Panc1 (cell line): ENCODE results near the gene UIMC1. TPM values are rescaled to one million over a fixed set of nuclear protein-coding genes. Genes with fewer than 3 reads are reported as not detected.

Source experiments
- ATAC-seq: fragments of 200-7000 bp; cut with Tn5 transposase; 2 replicates; pipeline ENCODE4 v1.9.1; 2020; ENCODE audit warnings: mild to moderate bottlenecking, moderate library complexity
- BruUV-seq: library from RNA; stranded (reverse); fragments of 400-500 nt; replicated peaks from 2 replicates; lab custom pipeline; 2021; lab: Mats Ljungman, UMichigan
- CTCF ChIA-PET: fragments of 300-600 bp; sonication (Branson Sonifier 250); formaldehyde crosslinking; loops from one replicate; lab custom pipeline; 2022; ENCODE audit warnings: antibody characterized with exemption; lab: Charles Lee
- POLR2A ChIA-PET: fragments of 300-600 bp; sonication (Branson Sonifier 250); formaldehyde crosslinking; loops from one replicate; lab custom pipeline; 2022; ENCODE audit warnings: antibody characterized with exemption; lab: Charles Lee
- DNase-seq: peaks from one replicate; pipeline ENCODE4 v3.0.0-alpha.2; 2010; ENCODE audit warnings: low read depth, low spot score
- H3K27ac ChIP-seq: 2 replicates; pipeline ENCODE4 v1.5.1; 2011; ENCODE audit warnings: mild to moderate bottlenecking, low read length, inconsistent platforms
- H3K27me3 ChIP-seq: fragments of 200-500 bp; sonication (Bioruptor generic); 2 replicates; pipeline ENCODE4 v1.6.0; 2014; ENCODE audit warnings: low read length, inconsistent platforms; ENCODE audit not compliant: control insufficient read depth, insufficient read depth
- H3K36me3 ChIP-seq: fragments of 200-500 bp; sonication (Bioruptor generic); 2 replicates; pipeline ENCODE4 v1.5.1; 2014; ENCODE audit warnings: inconsistent platforms, mild to moderate bottlenecking, low read length, moderate library complexity; ENCODE audit not compliant: control insufficient read depth, insufficient read depth
- H3K4me1 ChIP-seq: 2 replicates; pipeline ENCODE4 v1.5.1; 2011; ENCODE audit warnings: inconsistent platforms, mild to moderate bottlenecking, low read length, moderate library complexity; ENCODE audit not compliant: control insufficient read depth, insufficient read depth
- H3K4me3 ChIP-seq, 2 experiments: 2 replicates each; pipeline ENCODE4 v1.5.1; 2011 to 2012; ENCODE audit warnings: low read depth in 2 of 2, low read length in 2 of 2, mild to moderate bottlenecking in 2 of 2, inconsistent platforms in 1 of 2, moderate library complexity in 1 of 2
- H3K9me3 ChIP-seq: fragments of 200-500 bp; sonication (Bioruptor generic); 2 replicates; pipeline ENCODE4 v1.5.1; 2014; ENCODE audit warnings: low read depth, mild to moderate bottlenecking, inconsistent platforms, low read length, moderate library complexity; ENCODE audit not compliant: control insufficient read depth, insufficient read depth
- POLR2AphosphoS5 ChIP-seq: IDR thresholded peaks from 2 replicates; pipeline ENCODE4 v1.6.1; 2012; ENCODE audit warnings: mild to moderate bottlenecking, low read depth, low read length, moderate library complexity
- SIN3A ChIP-seq: IDR thresholded peaks from 2 replicates; pipeline ENCODE4 v1.6.1; 2012; ENCODE audit warnings: low read depth, mild to moderate bottlenecking, low read length, moderate library complexity, borderline replicate concordance; ENCODE audit not compliant: insufficient read depth
- TCF7L2 ChIP-seq: IDR thresholded peaks from 2 replicates; pipeline ENCODE4 v1.6.1; 2011; ENCODE audit warnings: mild to moderate bottlenecking, low read depth, low read length, inconsistent platforms
- in situ Hi-C: cut with HindIII; loops from 2 replicates; pipeline ENCODE4 v1.10.0; 2016; ENCODE audit warnings: low sequenced_read_pairs, low pct_unique_long_range_greater_than_20kb
- intact Hi-C: fragments of 100-400 bp; cut with micrococcal nuclease; formaldehyde crosslinking; loops from one replicate; pipeline ENCODE4 v1.10.0; 2022; ENCODE audit not compliant: unreplicated experiment
- total RNA-seq: library from RNA; stranded (reverse); gene quantifications from one replicate; pipeline ENCODE4 v1.2.1, GENCODE V29; 2021; ENCODE audit not compliant: unreplicated experiment
- TF ChIP-seq, protein P1 (sequence below): fragments of 450-650 bp; IDR thresholded peaks from 2 replicates; pipeline ENCODE4 v1.5.1; 2017; ENCODE audit warnings: mild to moderate bottlenecking
- TF ChIP-seq, protein P2 (sequence below), 2 experiments: IDR thresholded peaks; 2 replicates each; pipeline ENCODE4 v1.6.1; 2011 to 2012; ENCODE audit warnings: low read depth in 2 of 2, control low read depth in 1 of 2, low read length in 1 of 2, mild to moderate bottlenecking in 1 of 2, moderate library complexity in 1 of 2; ENCODE audit not compliant: insufficient read depth in 1 of 2

Gene UIMC1
- total RNA-seq, 1 experiment from 2014 or later: 37.1 TPM

DNA sequence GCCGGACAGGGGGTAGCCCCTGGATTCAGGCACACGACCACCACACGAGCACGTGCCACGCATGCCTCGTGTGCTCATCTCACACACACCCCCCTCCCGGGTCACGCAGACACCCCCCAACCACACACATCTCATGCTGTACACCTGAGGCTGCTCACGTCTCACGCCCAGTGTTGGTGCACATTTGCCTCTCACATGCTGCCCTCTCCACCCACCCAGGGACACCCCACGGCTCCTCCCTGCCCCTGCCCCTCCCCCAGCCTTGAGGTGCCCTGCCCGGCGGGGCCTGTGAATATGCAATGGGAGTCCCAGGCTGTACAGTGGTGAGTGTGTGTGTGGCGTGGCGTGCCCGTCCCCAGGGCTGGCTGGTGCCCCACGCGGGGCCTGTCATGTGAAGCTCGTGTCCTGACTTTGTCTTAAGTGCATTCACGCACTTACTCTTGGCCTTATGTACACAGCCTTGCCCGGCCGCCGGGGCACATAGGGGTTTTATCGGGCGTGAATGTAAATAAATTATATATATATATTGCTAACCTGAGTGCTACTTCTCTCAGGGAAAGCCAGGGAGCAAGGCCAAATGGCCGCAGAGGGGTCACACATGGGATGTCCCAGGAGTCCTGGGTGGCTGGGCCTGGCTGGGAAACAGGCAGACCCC is 126.1 kb downstream of the UIMC1 start:
- Histone ChIP-seq H3K27ac (no peak overlapping the region), H3K27me3 (no peaks in the 10 kb centered on the region), H3K4me3 (no peak overlapping the region), H3K9me3 (no peaks in the 10 kb centered on the region), H3K36me3 (no peaks in the 10 kb centered on the region), H3K4me1 (no peaks in the 10 kb centered on the region)
- ATAC-seq: no peak
- no peak for DNase-seq
- no TSS peak for BruUV-seq
- in situ Hi-C loops (no loop called here), intact Hi-C loops (no loop called here)
- ChIA-PET CTCF (no interaction called here), POLR2A (no interaction called here)
- no peak for TF ChIP-seq POLR2AphosphoS5
- TF ChIP-seq, protein P1, sequence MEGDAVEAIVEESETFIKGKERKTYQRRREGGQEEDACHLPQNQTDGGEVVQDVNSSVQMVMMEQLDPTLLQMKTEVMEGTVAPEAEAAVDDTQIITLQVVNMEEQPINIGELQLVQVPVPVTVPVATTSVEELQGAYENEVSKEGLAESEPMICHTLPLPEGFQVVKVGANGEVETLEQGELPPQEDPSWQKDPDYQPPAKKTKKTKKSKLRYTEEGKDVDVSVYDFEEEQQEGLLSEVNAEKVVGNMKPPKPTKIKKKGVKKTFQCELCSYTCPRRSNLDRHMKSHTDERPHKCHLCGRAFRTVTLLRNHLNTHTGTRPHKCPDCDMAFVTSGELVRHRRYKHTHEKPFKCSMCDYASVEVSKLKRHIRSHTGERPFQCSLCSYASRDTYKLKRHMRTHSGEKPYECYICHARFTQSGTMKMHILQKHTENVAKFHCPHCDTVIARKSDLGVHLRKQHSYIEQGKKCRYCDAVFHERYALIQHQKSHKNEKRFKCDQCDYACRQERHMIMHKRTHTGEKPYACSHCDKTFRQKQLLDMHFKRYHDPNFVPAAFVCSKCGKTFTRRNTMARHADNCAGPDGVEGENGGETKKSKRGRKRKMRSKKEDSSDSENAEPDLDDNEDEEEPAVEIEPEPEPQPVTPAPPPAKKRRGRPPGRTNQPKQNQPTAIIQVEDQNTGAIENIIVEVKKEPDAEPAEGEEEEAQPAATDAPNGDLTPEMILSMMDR: no peak
- no peak for TF ChIP-seq SIN3A
- no peak for TF ChIP-seq TCF7L2
- TF ChIP-seq, protein P2, sequence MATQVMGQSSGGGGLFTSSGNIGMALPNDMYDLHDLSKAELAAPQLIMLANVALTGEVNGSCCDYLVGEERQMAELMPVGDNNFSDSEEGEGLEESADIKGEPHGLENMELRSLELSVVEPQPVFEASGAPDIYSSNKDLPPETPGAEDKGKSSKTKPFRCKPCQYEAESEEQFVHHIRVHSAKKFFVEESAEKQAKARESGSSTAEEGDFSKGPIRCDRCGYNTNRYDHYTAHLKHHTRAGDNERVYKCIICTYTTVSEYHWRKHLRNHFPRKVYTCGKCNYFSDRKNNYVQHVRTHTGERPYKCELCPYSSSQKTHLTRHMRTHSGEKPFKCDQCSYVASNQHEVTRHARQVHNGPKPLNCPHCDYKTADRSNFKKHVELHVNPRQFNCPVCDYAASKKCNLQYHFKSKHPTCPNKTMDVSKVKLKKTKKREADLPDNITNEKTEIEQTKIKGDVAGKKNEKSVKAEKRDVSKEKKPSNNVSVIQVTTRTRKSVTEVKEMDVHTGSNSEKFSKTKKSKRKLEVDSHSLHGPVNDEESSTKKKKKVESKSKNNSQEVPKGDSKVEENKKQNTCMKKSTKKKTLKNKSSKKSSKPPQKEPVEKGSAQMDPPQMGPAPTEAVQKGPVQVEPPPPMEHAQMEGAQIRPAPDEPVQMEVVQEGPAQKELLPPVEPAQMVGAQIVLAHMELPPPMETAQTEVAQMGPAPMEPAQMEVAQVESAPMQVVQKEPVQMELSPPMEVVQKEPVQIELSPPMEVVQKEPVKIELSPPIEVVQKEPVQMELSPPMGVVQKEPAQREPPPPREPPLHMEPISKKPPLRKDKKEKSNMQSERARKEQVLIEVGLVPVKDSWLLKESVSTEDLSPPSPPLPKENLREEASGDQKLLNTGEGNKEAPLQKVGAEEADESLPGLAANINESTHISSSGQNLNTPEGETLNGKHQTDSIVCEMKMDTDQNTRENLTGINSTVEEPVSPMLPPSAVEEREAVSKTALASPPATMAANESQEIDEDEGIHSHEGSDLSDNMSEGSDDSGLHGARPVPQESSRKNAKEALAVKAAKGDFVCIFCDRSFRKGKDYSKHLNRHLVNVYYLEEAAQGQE (IDR thresholded peaks at IDR 0.05; ENCODE audit: insufficient read depth in 1 of 2, low read depth in 2 of 2, low read length in 1 of 2): no peak

DNA sequence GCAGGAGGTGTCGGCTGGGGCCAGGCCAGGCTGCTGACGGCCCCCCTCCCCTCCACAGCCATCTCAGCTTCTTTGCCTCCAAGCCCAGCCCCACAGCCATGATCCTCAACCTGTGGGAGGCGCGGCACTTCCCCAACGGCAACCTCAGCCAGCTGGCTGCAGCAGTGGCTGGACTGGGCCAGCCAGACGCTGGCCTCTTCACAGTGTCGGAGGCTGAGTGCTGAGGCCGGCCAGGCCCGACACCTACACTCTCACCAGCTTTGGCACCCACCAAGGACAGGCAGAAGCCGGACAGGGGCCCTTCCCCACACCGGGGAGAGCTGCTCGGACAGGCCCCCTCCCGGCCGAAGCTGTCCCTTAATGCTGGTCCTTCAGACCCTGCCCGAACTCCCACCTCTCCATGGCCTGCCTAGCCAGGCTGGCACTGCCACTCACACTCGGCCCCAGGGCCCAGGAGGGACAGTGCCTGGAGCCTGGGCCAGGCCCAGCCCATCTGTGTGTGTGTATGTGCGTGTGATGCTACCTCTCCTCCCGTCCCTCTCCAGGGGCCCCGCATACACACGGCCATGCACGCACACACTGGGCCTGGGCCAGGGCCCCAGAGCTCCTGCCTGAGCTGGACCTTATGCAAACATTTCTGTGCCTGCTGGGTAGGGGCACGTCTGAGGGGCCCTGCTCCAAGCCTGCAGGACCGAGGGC is 126.8 kb downstream of the UIMC1 start:
- Histone ChIP-seq H3K27me3 (no peaks in the 10 kb centered on the region), H3K36me3 (no peaks in the 10 kb centered on the region), H3K4me3 (no peak overlapping the region), H3K27ac (no peak overlapping the region), H3K9me3 (no peaks in the 10 kb centered on the region), H3K4me1 (no peaks in the 10 kb centered on the region)
- no peak for DNase-seq
- no TSS peak for BruUV-seq
- in situ Hi-C loops (no loop called here), intact Hi-C loops (no loop called here)
- ChIA-PET CTCF (no interaction called here), POLR2A (no interaction called here)
- peak; percentile 14; the same call in 1 of the 2 replicates for ATAC-seq
- TF ChIP-seq, protein P2 (IDR thresholded peaks at IDR 0.05; ENCODE audit: insufficient read depth in 1 of 2, low read depth in 2 of 2, low read length in 1 of 2): no peak
- TF ChIP-seq TCF7L2 (no peak), POLR2AphosphoS5 (no peak), SIN3A (no peak)
- TF ChIP-seq, protein P1: no peak
